Stimulated activated naive CD8-positive, alpha-beta T cell treated with anti-CD3 and anti-CD28 coated beads, Interleukin-15, Interleukin-2, amounts not matched to agents 100 ng/mL and 50 ng/mL, for 24 hours (primary cell): Measurements from ENCODE around the gene PLA2G7.
"Not testable (repeated sequence)": the region's sequence is repeated elsewhere in the genome, so short reads cannot be mapped to it uniquely, and the experiment has no call there.

Experiments
- H3K27ac Mint-ChIP-seq: one replicate; pipeline ENCODE4 v1.8.0; 2021; ENCODE audit warnings: mild to moderate bottlenecking, mixed read lengths
- H3K27me3 Mint-ChIP-seq: one replicate; pipeline ENCODE4 v1.8.0; 2021; ENCODE audit warnings: mixed read lengths
- H3K36me3 Mint-ChIP-seq: one replicate; pipeline ENCODE4 v1.8.0; 2021; ENCODE audit warnings: low read depth, mixed read lengths
- H3K4me1 Mint-ChIP-seq: one replicate; pipeline ENCODE4 v1.8.0; 2021; ENCODE audit warnings: low read depth, mixed read lengths
- H3K4me3 Mint-ChIP-seq: one replicate; pipeline ENCODE4 v1.8.0; 2021; ENCODE audit warnings: mild to moderate bottlenecking, mixed read lengths
- H3K9me3 Mint-ChIP-seq: one replicate; pipeline ENCODE4 v1.8.0; 2021; ENCODE audit warnings: mixed read lengths

PLA2G7 gene

GRCh38 chr6:46758960-46759753 is 24.0 kb upstream of the PLA2G7 start:
- Mint-ChIP-seq H3K36me3 (no peaks in the 10 kb centered on the region), H3K27ac (no peak overlapping the region), H3K4me3 (no peak overlapping the region), H3K9me3 (no peaks in the 10 kb centered on the region), H3K27me3 (peaks cover 13% of the 10 kb centered on the region), H3K4me1 (no peaks in the 10 kb centered on the region)

DNA sequence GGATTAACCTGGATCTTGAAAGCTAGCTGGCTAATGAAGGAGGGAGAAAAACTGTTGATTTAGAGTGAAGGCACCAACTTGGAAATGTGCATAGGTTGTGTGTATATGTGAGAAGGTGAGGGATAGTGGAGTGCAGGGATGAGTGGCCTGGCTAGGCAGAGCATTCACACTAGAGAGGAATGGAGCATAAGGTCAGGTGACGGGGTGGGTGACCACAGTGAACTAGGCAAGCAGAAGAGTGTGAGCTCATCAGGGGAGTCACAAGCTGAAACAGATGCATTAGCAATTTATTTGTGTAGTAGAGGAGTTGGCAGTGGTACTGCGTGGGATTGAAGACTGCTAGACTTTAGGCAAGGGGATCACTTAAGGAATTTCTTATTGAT is 22.0 kb upstream of the PLA2G7 start:
- Mint-ChIP-seq H3K4me1 (no peaks in the 10 kb centered on the region), H3K27ac (no peak overlapping the region), H3K9me3 (no peaks in the 10 kb centered on the region), H3K4me3 (no peak overlapping the region), H3K36me3 (no peaks in the 10 kb centered on the region), H3K27me3 (peaks cover 3% of the 10 kb centered on the region)

GRCh38 chr6:46756469-46757213 is 21.5 kb upstream of the PLA2G7 start:
- Mint-ChIP-seq H3K27me3 (peaks cover 3% of the 10 kb centered on the region), H3K27ac (no peak overlapping the region), H3K4me3 (no peak overlapping the region), H3K36me3 (no peaks in the 10 kb centered on the region), H3K4me1 (no peaks in the 10 kb centered on the region), H3K9me3 (no peaks in the 10 kb centered on the region)

GRCh38 chr6:46755865-46756264 is 20.7 kb upstream of the PLA2G7 start:
- Mint-ChIP-seq H3K27ac (no peak overlapping the region), H3K4me3 (no peak overlapping the region), H3K9me3 (no peaks in the 10 kb centered on the region), H3K4me1 (no peaks in the 10 kb centered on the region), H3K36me3 (no peaks in the 10 kb centered on the region), H3K27me3 (no peaks in the 10 kb centered on the region)

DNA sequence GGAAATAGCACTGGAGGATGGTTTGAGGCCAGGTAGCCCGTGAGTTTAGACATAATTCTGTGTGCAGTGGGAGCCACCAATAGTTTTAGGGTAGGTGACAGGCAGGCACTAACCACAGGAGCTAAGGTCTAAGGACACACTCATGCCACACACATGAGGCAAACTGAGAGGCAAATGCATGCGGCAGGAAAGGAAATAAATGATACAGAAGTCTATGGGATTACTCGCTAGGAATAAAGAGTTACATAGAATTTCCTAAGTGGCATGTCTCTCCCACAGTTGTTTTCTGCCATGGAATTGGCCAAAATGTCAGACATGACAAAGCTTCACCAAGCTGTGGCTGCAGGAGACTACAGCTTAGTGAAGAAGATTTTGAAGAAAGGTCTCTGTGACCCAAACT is 16.5 kb upstream of the PLA2G7 start:
- Mint-ChIP-seq H3K4me1 (no peaks in the 10 kb centered on the region), H3K4me3 (no peak overlapping the region), H3K9me3 (no peaks in the 10 kb centered on the region), H3K27ac (no peak overlapping the region), H3K27me3 (peaks cover 8% of the 10 kb centered on the region), H3K36me3 (no peaks in the 10 kb centered on the region)

DNA sequence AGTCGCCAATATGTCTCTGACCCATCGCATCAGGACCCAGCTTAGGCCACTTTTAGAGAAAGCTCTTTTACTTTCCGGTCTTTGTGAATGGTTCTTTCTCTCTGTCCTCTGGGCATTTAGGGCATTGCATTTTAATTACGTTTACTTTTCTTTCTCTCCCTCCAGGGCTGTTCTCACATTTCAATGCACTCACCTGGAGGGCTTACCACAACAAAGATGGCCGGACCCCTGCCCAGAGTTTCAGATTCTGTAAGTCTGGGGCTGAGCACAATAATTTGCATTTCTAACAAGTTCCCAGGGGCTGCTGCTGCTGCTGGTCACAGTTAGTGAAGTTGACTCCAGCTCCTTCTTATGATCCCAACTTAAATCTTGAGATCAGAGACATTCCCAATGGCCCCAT is 14.6 kb upstream of the PLA2G7 start:
- Mint-ChIP-seq H3K36me3 (no peaks in the 10 kb centered on the region), H3K9me3 (no peaks in the 10 kb centered on the region)

GRCh38 chr6:46748940-46749503 is 13.8 kb upstream of the PLA2G7 start:
- Mint-ChIP-seq H3K4me1 (no peaks in the 10 kb centered on the region), H3K27ac (no peak overlapping the region), H3K4me3 (no peak overlapping the region), H3K36me3 (no peaks in the 10 kb centered on the region), H3K9me3 (no peaks in the 10 kb centered on the region), H3K27me3 (peaks cover 20% of the 10 kb centered on the region)

More for the DNA sequence above, 14.6 kb upstream of the PLA2G7 start:
- Mint-ChIP-seq H3K27ac (no peak overlapping the region), H3K4me3 (no peak overlapping the region), H3K27me3 (peaks cover 20% of the 10 kb centered on the region), H3K4me1 (no peaks in the 10 kb centered on the region)

- Mint-ChIP-seq H3K27ac (no peak within 1 kb of the TSS), H3K27me3 (peaks cover 24% of the 10 kb centered on the region), H3K4me3 (no peak within 1 kb of the TSS), H3K9me3 (no peaks in the 10 kb centered on the region), H3K36me3 (no peaks in the 10 kb centered on the region), H3K4me1 (no peaks in the 10 kb centered on the region)
These were observed 11.5 kb upstream of the PLA2G7 start, which contains the start of gene ANKRD66 for GRCh38 chr6:46746696-46747095. TSS of gene ANKRD66 (plus strand) at chr6:46746933. CDS start at chr6:46751949, 5,016 bp downstream.

DNA sequence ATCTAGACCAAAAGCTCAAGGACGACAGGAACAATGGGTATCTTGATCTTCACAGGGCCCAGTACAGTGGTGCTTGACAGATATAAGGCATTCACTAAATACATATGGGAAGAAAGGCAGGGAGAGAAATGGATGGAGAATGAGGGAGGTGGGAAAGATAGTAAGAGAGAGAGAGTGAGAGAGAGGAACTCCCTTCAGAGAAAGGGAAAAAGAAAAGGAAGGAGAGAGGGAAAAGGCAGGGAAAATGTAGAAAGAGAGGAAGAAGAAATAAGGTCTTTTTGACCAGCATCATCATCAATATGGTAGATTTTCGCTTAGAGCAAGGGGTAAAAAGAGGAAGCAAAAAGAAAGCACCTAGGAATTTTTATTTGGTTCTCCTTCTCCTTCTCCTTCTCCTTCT is 10.8 kb upstream of the PLA2G7 start:
- no peak overlapping the region for H3K4me3 Mint-ChIP-seq
- no peak overlapping the region for H3K27ac Mint-ChIP-seq
- no peaks in the 10 kb centered on the region for H3K4me1 Mint-ChIP-seq
- H3K27me3 Mint-ChIP-seq: peaks cover 29% of the 10 kb centered on the region
- H3K36me3 Mint-ChIP-seq: no peaks in the 10 kb centered on the region
- H3K9me3 Mint-ChIP-seq: no peaks in the 10 kb centered on the region

GRCh38 chr6:46744159-46744725 is 9.1 kb upstream of the PLA2G7 start:
- H3K36me3 Mint-ChIP-seq, H3K4me3 Mint-ChIP-seq, H3K27ac Mint-ChIP-seq, H3K4me1 Mint-ChIP-seq, H3K9me3 Mint-ChIP-seq: not testable (repeated sequence)
- peaks cover 26% of the 10 kb centered on the region for H3K27me3 Mint-ChIP-seq

DNA sequence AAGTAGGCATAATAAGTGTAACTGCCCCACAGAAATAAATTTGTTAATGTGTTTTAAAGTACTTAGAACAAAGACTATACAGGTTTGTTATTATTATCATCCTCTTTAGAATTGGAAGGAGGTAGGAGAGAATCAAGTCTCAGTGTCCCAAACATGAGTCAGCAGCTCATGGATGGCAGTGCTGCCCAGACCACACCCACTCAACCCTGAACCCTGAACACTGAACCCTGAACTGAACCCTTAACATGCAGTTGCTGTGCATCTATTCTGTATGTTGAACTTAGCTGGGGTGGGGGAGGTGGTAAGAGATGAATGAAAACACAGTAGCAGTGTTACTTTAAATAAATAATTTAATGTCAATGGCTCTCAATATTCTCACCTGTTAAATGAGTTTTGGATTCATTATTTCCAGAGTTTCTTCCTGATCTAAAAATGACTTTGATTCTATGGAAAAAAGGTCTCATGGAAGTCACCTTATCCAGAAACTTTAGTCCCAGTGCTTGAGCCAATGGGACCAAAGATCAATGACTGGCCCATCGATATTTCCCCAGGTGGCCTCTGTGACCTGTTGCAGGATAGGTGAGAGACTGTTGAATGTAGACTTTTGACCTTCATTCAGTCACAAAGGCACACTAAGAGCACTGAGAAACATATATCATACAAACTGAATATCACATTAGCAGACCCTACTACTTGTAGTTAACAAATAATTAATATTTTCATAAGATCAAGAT is 8.4 kb upstream of the PLA2G7 start:
- Mint-ChIP-seq H3K4me1 (no peaks in the 10 kb centered on the region), H3K9me3 (no peaks in the 10 kb centered on the region), H3K27me3 (peaks cover 30% of the 10 kb centered on the region), H3K27ac (no peak overlapping the region), H3K4me3 (no peak overlapping the region), H3K36me3 (no peaks in the 10 kb centered on the region)

GRCh38 chr6:46741910-46742309 is 6.7 kb upstream of the PLA2G7 start:
- no peaks in the 10 kb centered on the region for H3K9me3 Mint-ChIP-seq
- no peaks in the 10 kb centered on the region for H3K36me3 Mint-ChIP-seq
- H3K4me3 Mint-ChIP-seq: no peak overlapping the region
- no peaks in the 10 kb centered on the region for H3K4me1 Mint-ChIP-seq
- peaks cover 42% of the 10 kb centered on the region for H3K27me3 Mint-ChIP-seq
- H3K27ac Mint-ChIP-seq: no peak overlapping the region

DNA sequence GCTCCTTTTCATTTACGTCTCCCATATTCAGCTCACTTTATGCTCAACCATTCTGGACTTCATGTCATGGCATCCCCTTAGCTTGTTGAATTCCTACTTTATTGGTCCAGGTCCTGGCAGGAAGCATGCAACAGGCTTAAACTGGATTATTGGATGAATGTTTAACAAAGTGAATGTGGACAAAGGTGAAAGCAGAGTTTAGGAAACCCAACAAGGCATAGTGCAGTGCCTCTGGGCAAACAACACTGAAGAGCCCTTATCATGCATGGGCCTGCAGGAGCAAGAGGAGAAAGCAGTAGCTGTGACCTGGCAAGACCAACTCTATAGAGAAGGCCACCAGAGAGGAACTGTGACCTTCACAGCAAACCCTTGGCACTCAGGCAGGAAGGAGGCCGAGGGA is 6.3 kb upstream of the PLA2G7 start:
- H3K27me3 Mint-ChIP-seq: peaks cover 44% of the 10 kb centered on the region

GRCh38 chr6:46736906-46737305 is 1.7 kb upstream of the PLA2G7 start:
- no peaks in the 10 kb centered on the region for H3K36me3 Mint-ChIP-seq
- no peaks in the 10 kb centered on the region for H3K9me3 Mint-ChIP-seq
- peaks cover 4% of the 10 kb centered on the region for H3K4me1 Mint-ChIP-seq
- H3K4me3 Mint-ChIP-seq: no peak overlapping the region
- peaks cover 69% of the 10 kb centered on the region for H3K27me3 Mint-ChIP-seq
- no peak overlapping the region for H3K27ac Mint-ChIP-seq

More for the DNA sequence above, 6.3 kb upstream of the PLA2G7 start:
- Mint-ChIP-seq H3K4me3 (no peak overlapping the region), H3K27ac (no peak overlapping the region), H3K9me3 (no peaks in the 10 kb centered on the region), H3K4me1 (no peaks in the 10 kb centered on the region), H3K36me3 (no peaks in the 10 kb centered on the region)

DNA sequence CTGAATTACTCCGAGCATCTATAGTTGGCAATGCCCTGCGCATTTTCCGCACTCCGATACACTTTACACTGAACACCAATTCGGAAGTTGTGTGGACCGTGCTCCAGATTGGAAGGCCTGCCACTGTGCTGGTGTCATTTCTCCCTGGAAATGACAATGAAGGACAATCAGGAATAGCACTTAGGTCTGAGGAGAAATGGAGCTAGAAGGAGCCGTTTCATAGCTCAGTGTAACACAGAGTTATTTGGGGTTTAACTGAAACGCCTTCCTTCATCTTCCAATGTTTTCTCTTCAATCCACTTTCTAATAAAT is 501 bp upstream of the PLA2G7 start:
- Mint-ChIP-seq H3K9me3 (no peaks in the 10 kb centered on the region), H3K4me3 (no peak overlapping the region), H3K36me3 (no peaks in the 10 kb centered on the region), H3K4me1 (peaks cover 4% of the 10 kb centered on the region), H3K27me3 (peaks cover 73% of the 10 kb centered on the region), H3K27ac (no peak overlapping the region)
